Mucosa of descending colon (tissue), 3 donors: ENCODE results near the gene SRGAP3. TPM values are rescaled to one million over a fixed set of nuclear protein-coding genes. Genes with fewer than 3 reads are reported as not detected.

Experiments
- ATAC-seq: fragments of 200-7000 bp; cut with Tn5 transposase; one replicate; pipeline ENCODE4 v1.9.1; 2020; ENCODE audit warnings: mild to moderate bottlenecking, moderate library complexity
- DNase-seq, 3 donors: peaks; one replicate each; pipeline ENCODE4 v3.0.0-alpha.2; 2020
- H3K36me3 ChIP-seq: fragments of 200-600 bp; one replicate; pipeline ENCODE4 v1.8.0; 2021; ENCODE audit warnings: low read depth, mild to moderate bottlenecking
- H3K4me1 ChIP-seq: fragments of 200-600 bp; one replicate; pipeline ENCODE4 v1.8.0; 2021; ENCODE audit warnings: low read depth, mild to moderate bottlenecking
- H3K4me3 ChIP-seq: fragments of 200-600 bp; one replicate; pipeline ENCODE4 v1.8.0; 2021; ENCODE audit warnings: mild to moderate bottlenecking
- H3K9me3 ChIP-seq: fragments of 200-600 bp; one replicate; pipeline ENCODE4 v1.8.0; 2021; ENCODE audit warnings: mild to moderate bottlenecking
- intact Hi-C, 2 donors: fragments of 100-400 bp; cut with DNase I in 1 of 2; cut with micrococcal nuclease in 1 of 2; formaldehyde crosslinking; loops; one replicate each; pipeline versions ENCODE4 v1.11.0 to v1.11.1; 2022; cut with DNase I, micrococcal nuclease
- total RNA-seq, 3 donors: library from RNA; stranded (reverse); fragmentation: NEBNext Ultra II Directional in 2 of 3; extraction: Animal tissue kit (Norgen Biotek cat#: 25700) in 2 of 3; gene quantifications; one replicate each; pipeline versions ENCODE4 v1.2.1 to v1.2.4, GENCODE V29; 2021 to 2023
- TF ChIP-seq, protein P1 (sequence below): fragments of 200-600 bp; IDR thresholded peaks from one replicate; pipeline ENCODE4 v1.8.0; 2022; ENCODE audit warnings: antibody characterized with exemption, mild to moderate bottlenecking
- donor health status: DM: no; HTN: no; CAD: no; lungs with moderate emphysema.
- donor health status: DM: no; HTN: no; CAD: no.
- donor health status: DM: no; HTN: yes; CAD: no.

The SRGAP3 gene
- total RNA-seq, 3 donors from 2014 or later, result 6.4 to 9.0 (median 8.6) TPM

DNA sequence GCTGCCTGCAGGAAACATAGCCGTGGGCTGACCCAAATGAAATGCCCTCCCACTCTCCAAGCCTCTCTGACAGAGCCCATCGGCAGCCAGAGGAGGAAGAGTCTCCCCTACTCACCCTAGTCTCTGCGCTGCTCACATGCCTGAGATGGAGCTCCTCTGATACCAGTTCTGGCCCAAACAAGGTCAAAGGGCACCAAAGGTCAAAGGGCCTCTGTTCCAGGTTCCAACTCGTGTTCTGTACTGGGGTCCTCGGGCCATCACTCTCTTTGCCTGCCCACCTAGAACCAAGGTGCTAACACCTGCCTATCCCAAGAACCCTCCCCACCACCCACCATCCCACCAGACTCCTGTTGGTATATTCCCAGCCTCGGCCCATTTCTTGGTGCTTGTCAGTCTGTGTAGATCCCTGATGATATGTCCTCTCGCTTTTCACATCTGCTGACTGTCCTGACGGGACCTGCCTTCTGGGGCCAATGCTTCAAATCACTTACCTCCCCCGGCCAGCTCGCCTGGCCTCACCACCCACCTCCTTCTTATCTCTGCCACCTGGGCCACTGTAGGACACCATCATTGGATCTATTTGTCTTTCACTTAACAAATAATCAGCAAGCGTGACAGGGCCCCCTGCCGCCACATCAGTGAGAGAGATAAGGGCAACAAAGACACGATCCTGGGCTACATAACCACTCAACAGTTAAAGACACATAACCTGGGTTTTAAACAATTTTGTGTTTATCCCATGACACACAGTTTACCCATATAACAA is 90.4 kb downstream of the SRGAP3 start:
- ATAC-seq (no peak), DNase-seq (no peak)
- Histone ChIP-seq H3K9me3 (no peaks in the 10 kb centered on the region), H3K4me3 (no peak overlapping the region), H3K4me1 (no peaks in the 10 kb centered on the region), H3K36me3 (no peaks in the 10 kb centered on the region)
- intact Hi-C loops, result no loop called here
- TF ChIP-seq, protein P1, sequence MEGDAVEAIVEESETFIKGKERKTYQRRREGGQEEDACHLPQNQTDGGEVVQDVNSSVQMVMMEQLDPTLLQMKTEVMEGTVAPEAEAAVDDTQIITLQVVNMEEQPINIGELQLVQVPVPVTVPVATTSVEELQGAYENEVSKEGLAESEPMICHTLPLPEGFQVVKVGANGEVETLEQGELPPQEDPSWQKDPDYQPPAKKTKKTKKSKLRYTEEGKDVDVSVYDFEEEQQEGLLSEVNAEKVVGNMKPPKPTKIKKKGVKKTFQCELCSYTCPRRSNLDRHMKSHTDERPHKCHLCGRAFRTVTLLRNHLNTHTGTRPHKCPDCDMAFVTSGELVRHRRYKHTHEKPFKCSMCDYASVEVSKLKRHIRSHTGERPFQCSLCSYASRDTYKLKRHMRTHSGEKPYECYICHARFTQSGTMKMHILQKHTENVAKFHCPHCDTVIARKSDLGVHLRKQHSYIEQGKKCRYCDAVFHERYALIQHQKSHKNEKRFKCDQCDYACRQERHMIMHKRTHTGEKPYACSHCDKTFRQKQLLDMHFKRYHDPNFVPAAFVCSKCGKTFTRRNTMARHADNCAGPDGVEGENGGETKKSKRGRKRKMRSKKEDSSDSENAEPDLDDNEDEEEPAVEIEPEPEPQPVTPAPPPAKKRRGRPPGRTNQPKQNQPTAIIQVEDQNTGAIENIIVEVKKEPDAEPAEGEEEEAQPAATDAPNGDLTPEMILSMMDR, result no peak

GRCh38 chr3:9157651-9158362 is 91.6 kb downstream of the SRGAP3 start:
- Histone ChIP-seq H3K4me1 (no peaks in the 10 kb centered on the region), H3K36me3 (no peaks in the 10 kb centered on the region), H3K9me3 (no peaks in the 10 kb centered on the region), H3K4me3 (no peak overlapping the region)
- intact Hi-C loops, result no loop called here
- TF ChIP-seq, protein P1, result no peak
- no peak for ATAC-seq
- DNase-seq, result no peak

DNA sequence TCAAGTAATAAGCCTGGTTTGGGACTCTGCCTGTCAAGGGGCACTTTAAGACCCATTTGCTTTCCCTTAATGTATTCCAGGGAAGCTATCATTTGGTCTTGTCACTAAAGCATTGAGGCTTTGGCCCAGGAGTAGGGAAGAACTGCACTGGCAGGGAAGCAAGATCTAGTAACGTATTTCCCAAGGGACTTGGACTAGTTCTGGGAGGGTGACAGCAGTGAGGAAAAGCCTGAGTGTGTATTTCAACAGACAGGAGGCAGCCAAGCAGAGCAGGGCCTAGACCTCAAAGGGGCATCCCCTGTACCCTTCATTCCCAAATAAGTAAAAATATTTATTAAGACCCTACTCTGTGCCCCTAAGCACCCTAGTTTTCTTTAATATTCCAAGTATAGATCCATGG is 92.8 kb downstream of the SRGAP3 start:
- DNase-seq (no peak), ATAC-seq (no peak)
- Histone ChIP-seq H3K9me3 (peaks cover 3% of the 10 kb centered on the region), H3K36me3 (no peaks in the 10 kb centered on the region), H3K4me3 (no peak overlapping the region), H3K4me1 (no peaks in the 10 kb centered on the region)
- TF ChIP-seq, protein P1, result no peak
- intact Hi-C loops, result no loop called here

DNA sequence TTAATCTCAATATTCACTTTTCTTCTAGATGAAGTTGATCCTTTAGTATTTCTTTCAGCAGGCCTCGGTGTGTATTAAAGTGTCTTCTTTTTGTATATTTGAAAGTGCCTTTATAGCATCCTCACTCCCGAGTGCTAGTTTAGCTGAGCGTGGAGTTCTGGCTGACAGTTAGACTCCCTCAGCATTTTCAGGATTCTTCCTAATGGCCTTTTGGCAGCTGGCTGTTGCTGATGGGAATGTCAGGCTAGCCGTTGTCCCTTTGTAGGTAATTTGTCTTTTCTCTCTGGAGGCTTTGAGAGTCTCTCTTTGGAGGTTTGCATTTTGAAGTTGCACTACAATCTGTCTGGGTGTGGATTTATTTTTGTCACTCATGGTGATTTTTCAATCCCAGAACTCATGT is 94.4 kb downstream of the SRGAP3 start:
- ATAC-seq, result no peak
- TF ChIP-seq, protein P1, result no peak
- Histone ChIP-seq H3K9me3 (peaks cover 18% of the 10 kb centered on the region), H3K36me3 (no peaks in the 10 kb centered on the region), H3K4me1 (no peaks in the 10 kb centered on the region), H3K4me3 (no peak overlapping the region)
- DNase-seq, result no peak
- intact Hi-C loops, result no loop called here

- intact Hi-C loops, result no loop called here
- Histone ChIP-seq H3K36me3 (no peaks in the 10 kb centered on the region), H3K9me3 (peaks cover 18% of the 10 kb centered on the region), H3K4me1 (no peaks in the 10 kb centered on the region), H3K4me3 (no peak overlapping the region)
- DNase-seq (no peak), ATAC-seq (no peak)
- TF ChIP-seq, protein P1, result no peak
Observed at GRCh38 chr3:9153904-9154619, 95.4 kb downstream of the SRGAP3 start.
